ENCODE data around the gene LYPD6. TPM values are rescaled to one million over a fixed set of nuclear protein-coding genes. Genes with fewer than 3 reads are reported as not detected.

The LYPD6 gene
- total and polyA plus RNA-seq, 8 donors: 0.91 to 3.1 (median 1.7) TPM

DNA sequence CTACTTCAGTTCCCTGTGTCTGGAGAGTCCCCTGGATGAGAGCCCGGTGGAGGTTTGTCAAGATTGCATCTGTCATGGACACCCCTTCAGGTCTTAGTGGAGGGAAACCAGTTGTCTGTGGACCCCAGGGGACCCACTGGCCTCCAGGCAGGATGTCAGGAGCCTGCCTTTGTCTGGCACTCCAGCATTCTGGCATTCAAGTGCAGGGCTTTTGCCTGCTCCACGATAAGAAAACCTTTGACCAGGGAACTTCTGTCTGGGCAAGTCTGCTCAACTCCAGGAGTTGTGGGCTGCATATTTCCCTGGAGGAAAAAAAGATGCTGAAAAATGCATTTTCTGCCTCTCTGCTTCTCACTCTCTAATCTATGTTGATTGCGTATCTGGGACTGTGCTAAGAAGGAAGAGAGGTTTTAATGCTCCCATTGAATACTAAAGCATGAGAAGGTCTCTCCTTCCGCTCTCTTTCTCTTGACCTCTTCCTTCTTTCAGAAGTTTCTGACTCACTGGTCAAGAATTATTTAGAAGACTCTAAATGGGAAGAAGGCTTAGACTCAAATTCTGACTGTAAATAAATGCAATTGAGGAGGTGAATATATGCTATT lies 152.7 kb downstream of the LYPD6 start:
- FAIRE-seq (no peak), DNase-seq (no peak), ATAC-seq (no peak)
- Histone ChIP-seq H3K9me3 (no peaks in the 10 kb centered on the region), H3K4me1 (no peaks in the 10 kb centered on the region), H3K27me3 (no peaks in the 10 kb centered on the region), H3K36me3 (no peaks in the 10 kb centered on the region), H3K27ac (no peak overlapping the region), H3K4me3 (no peak overlapping the region)
- intact Hi-C loops (cut with DNase I): no loop called here
- 80 to 90% methylated on average over 4 of the region's 4 CpGs for WGBS, 2 donors
- TF ChIP-seq, protein P1, sequence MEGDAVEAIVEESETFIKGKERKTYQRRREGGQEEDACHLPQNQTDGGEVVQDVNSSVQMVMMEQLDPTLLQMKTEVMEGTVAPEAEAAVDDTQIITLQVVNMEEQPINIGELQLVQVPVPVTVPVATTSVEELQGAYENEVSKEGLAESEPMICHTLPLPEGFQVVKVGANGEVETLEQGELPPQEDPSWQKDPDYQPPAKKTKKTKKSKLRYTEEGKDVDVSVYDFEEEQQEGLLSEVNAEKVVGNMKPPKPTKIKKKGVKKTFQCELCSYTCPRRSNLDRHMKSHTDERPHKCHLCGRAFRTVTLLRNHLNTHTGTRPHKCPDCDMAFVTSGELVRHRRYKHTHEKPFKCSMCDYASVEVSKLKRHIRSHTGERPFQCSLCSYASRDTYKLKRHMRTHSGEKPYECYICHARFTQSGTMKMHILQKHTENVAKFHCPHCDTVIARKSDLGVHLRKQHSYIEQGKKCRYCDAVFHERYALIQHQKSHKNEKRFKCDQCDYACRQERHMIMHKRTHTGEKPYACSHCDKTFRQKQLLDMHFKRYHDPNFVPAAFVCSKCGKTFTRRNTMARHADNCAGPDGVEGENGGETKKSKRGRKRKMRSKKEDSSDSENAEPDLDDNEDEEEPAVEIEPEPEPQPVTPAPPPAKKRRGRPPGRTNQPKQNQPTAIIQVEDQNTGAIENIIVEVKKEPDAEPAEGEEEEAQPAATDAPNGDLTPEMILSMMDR (IDR thresholded peaks at IDR 0.05): no peak

DNA sequence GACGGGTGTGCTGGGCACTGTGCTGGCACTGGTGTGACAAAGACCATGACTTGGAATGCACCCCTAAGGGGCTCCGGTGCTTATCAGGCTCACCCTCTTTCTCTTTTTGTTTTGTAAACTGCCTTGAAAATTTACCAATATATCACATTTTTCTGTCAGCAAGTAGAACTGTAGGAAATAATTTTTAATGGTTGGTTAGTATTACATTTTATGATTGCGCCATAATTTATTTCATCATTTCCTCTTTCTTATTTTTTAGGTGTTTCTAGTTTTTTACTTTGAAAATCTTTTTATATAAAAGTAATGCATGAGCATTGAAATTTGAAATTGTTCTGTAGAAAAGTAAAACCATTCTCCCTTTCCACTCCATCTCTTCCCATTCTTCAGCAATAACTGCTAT lies 156.3 kb downstream of the LYPD6 start:
- H3K4me1 ChIP-seq: no peaks in the 10 kb centered on the region
- H3K4me3 ChIP-seq: no peak overlapping the region
- H3K27ac ChIP-seq: no peak overlapping the region
- TF ChIP-seq, protein P1 (IDR thresholded peaks at IDR 0.05): no peak
- H3K36me3 ChIP-seq: no peaks in the 10 kb centered on the region
- 81 to 88% methylated on average over 3 of the region's 3 CpGs for WGBS, 2 donors
- ATAC-seq (no peak), FAIRE-seq (no peak), DNase-seq (no peak)
- no peaks in the 10 kb centered on the region for H3K27me3 ChIP-seq
- no peaks in the 10 kb centered on the region for H3K9me3 ChIP-seq
- intact Hi-C loops (cut with DNase I): no loop called here

DNA sequence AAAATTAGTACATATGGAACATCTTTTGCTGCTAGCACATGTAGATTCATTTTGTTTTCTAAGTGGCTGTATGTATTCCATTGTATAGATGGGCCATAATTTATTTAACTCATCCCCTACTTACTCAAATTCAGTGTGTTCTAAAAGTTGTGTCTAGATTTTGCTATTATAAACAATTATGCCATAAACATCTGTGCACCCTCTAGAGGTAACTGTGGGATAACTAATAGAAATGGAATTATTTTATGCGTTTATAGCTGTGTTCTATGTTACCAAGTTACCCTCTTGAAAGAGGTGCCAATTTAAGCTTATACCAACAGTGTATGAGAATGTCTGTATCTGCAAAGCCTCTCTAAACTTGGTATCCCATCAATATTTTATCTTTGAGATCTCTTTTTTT lies 156.8 kb downstream of the LYPD6 start:
- H3K4me3 ChIP-seq: no peak overlapping the region
- H3K4me1 ChIP-seq: no peaks in the 10 kb centered on the region
- no peak for DNase-seq
- no peaks in the 10 kb centered on the region for H3K27me3 ChIP-seq
- H3K36me3 ChIP-seq: no peaks in the 10 kb centered on the region
- ATAC-seq: no peak
- TF ChIP-seq, protein P1 (IDR thresholded peaks at IDR 0.05): no peak
- intact Hi-C loops (cut with DNase I): no loop called here
- H3K9me3 ChIP-seq: no peaks in the 10 kb centered on the region
- H3K27ac ChIP-seq: no peak overlapping the region
- 35 to 48% methylated on average over 1 of the region's 1 CpG for WGBS, 2 donors
- FAIRE-seq: no peak

DNA sequence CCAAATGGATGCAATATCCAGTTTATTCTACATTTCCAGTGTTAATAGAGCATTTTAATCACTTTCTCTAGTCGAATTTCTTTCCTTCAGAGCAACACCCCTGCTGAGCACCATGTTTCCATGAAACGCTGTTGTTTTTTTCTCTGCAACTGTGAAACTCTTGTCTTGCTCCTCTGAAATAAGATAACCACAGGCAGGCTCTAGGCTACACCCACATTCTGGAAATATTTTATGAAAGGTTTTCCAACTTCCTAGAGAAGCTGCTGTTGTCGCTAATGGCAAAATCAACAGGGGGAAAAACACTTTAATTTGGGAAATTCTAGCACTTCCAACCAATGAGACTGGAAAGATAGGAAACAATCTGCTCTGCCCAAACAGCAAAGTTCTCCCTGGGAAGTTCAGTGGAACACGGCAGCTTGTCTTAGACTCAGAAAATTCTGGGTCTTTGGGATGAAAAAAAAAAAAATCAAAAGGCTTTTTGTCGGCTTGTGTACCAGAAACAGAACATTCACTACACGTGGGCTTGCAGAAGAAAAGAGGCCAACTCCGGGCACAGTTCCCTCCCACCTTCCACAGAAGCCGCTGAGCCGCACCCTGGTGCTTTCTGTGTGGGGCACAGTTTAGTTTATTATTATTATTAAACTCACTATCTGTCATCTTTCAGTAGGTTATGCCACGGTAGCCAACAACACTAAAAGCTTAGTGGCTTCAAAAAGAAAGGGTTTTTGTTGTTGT lies 158.5 kb downstream of the LYPD6 start:
- FAIRE-seq: no peak
- H3K4me1 ChIP-seq: no peaks in the 10 kb centered on the region
- H3K4me3 ChIP-seq: no peak overlapping the region
- DNase-seq: no peak
- no peaks in the 10 kb centered on the region for H3K9me3 ChIP-seq
- whole genome bisulfite sequencing, 2 donors: 50 to 67% methylated on average over 10 of the region's 10 CpGs
- TF ChIP-seq, protein P1 (IDR thresholded peaks at IDR 0.05): no peak
- H3K27ac ChIP-seq: no peak overlapping the region
- H3K36me3 ChIP-seq: no peaks in the 10 kb centered on the region
- intact Hi-C loops (cut with DNase I): no loop called here
- H3K27me3 ChIP-seq: no peaks in the 10 kb centered on the region
- ATAC-seq: no peak

DNA sequence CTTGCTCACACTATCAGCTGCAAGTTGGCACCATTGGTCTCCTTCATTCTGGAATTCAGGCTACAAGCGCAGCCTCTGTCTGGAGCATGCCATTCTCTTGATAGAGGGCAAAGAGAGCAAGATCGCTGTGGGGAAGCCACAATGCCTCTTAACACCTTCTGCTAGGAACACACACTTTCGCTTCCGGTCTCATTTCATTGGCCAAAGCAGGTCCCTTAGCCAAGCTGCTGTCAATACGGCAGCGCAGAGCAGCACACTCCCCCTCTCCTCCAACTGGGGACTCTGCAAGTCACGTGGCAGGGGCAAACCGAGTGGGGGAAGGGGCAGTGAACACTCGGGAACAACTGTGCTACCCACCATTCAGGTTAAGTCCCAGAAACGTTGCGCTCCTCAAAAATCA lies 159.1 kb downstream of the LYPD6 start:
- Histone ChIP-seq H3K36me3 (no peaks in the 10 kb centered on the region), H3K4me3 (no peak overlapping the region), H3K27ac (no peak overlapping the region), H3K4me1 (no peaks in the 10 kb centered on the region), H3K9me3 (no peaks in the 10 kb centered on the region), H3K27me3 (no peaks in the 10 kb centered on the region)
- ATAC-seq (no peak), DNase-seq (no peak), FAIRE-seq (no peak)
- intact Hi-C loops (cut with DNase I): no loop called here
- TF ChIP-seq, protein P1 (IDR thresholded peaks at IDR 0.05): no peak
- WGBS, 2 donors: 63 to 65% methylated on average over 11 of the region's 11 CpGs
